NT2/D1 (cell line): Measurements from ENCODE around the gene TSSK3.
A peak's percentile ranks its signal among the peaks of the same experiment; 100 is the strongest.

Experiments used
- DNase-seq: peaks from one replicate; pipeline ENCODE4 v3.0.0-alpha.2; 2011; ENCODE audit warnings: low read depth, low spot score
- H3K27me3 ChIP-seq: 2 replicates; pipeline ENCODE4 v1.6.0; 2011; ENCODE audit warnings: mild to moderate bottlenecking; ENCODE audit not compliant: insufficient read length, insufficient read depth
- H3K36me3 ChIP-seq: 2 replicates; pipeline ENCODE4 v1.6.1; 2011; ENCODE audit warnings: mild to moderate bottlenecking, low read length, mixed read lengths; ENCODE audit not compliant: insufficient read depth, insufficient read length
- H3K4me1 ChIP-seq: 2 replicates; pipeline ENCODE4 v1.5.1; 2011; ENCODE audit not compliant: insufficient read depth, insufficient read length
- H3K4me3 ChIP-seq: 2 replicates; pipeline ENCODE4 v1.5.1; 2011; ENCODE audit warnings: low read depth; ENCODE audit not compliant: insufficient read length
- H3K9ac ChIP-seq: 2 replicates; pipeline ENCODE4 v1.6.0; 2011; ENCODE audit warnings: low read depth; ENCODE audit not compliant: insufficient read length
- H3K9me3 ChIP-seq: 2 replicates; pipeline ENCODE4 v1.5.1; 2011; ENCODE audit warnings: mild to moderate bottlenecking, low read length; ENCODE audit not compliant: insufficient read depth
- SUZ12 ChIP-seq: IDR thresholded peaks from 2 replicates; pipeline ENCODE4 v1.6.1; 2011; ENCODE audit not compliant: insufficient read length, insufficient read depth; ENCODE audit errors: extremely low read depth
- YY1 ChIP-seq: IDR thresholded peaks from 2 replicates; pipeline ENCODE4 v1.6.1; 2011; ENCODE audit not compliant: insufficient read length, insufficient read depth
- ZNF274 ChIP-seq: IDR thresholded peaks from 2 replicates; pipeline ENCODE4 v1.6.1; 2011; ENCODE audit warnings: mild to moderate bottlenecking, low read depth, low read length

TSSK3 gene

DNA sequence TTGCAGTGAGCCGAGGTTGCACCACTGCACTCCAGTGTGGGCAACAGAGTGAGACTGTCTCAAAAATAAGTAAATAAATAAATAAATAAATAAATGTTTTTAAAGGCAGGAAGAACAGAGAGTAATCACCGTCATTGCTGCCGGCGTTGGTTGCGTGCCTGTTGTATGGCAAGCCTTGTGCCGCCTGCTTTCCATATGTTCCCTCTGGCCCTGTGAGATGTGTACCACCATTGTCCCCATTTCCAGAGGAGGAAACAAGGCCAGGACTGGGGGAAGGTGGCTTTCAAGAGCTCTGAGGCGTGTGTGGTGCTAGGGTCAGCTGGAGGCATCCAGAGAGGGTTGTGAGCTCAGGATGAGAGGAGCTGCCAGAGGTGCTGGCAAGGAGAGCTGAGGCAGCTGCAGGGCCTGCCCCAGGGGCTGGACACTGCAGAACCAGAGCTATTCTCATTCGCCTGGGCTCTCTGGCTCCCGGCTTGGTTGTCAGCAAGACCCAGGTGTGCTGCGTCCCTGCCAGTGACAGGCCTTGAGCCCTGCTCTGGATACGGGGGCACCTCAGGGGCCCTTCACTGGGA lies 21.1 kb upstream of the TSSK3 start:
- no peak overlapping the region for H3K9ac ChIP-seq
- DNase-seq = no peak
- TF ChIP-seq SUZ12 (no peak), YY1 (no peak), ZNF274 (no peak)
- no peak overlapping the region for H3K4me3 ChIP-seq
- H3K36me3 ChIP-seq = no peaks in the 10 kb centered on the region
- peaks cover 33% of the 10 kb centered on the region for H3K4me1 ChIP-seq
- H3K27me3 ChIP-seq = peaks cover 10% of the 10 kb centered on the region
- no peaks in the 10 kb centered on the region for H3K9me3 ChIP-seq

DNA sequence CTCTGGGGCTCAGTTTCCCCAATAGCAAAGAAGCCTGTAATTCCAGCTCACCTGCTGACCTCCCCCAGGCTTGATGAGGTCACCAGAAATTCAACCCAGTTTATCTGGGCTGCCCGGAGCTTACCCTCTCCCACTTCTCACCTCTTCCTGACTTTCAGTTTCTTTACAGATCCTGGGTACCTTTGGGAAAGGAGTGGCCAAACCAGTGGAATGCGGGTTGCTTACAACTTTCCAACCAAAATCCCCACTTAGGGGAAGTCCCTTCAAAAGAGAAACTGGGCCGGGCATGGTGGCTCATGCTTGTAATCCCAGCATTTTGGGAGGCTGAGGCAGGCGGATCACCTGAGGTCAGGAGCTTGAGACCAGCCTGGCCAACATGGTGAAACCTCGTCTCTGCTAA lies 20.4 kb upstream of the TSSK3 start:
- Histone ChIP-seq H3K27me3 (peaks cover 4% of the 10 kb centered on the region), H3K4me1 (peaks cover 31% of the 10 kb centered on the region), H3K36me3 (no peaks in the 10 kb centered on the region), H3K9ac (no peak overlapping the region), H3K4me3 (no peak overlapping the region), H3K9me3 (no peaks in the 10 kb centered on the region)
- DNase-seq = no peak
- TF ChIP-seq YY1 (no peak), ZNF274 (no peak), SUZ12 (no peak)

DNA sequence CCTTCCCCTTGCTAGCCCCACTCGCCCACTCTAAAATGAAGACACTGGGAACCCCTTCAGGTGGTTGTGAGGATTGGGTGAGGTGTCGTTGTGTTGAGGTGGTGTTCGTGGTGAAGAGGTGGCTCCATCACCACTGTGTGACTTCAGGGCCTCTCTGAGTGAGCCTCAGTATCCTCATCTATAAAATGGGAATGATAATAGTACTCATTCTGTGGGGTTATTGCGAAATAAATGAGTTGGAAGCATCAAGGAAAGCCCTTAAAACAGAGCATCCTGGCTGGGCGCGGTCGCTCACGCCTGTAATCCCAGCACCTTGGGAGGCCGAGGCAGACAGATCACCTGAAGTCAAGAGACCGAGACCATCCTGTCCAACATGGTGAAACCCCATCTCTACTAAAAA lies 19.6 kb upstream of the TSSK3 start:
- Histone ChIP-seq H3K4me1 (peaks cover 30% of the 10 kb centered on the region), H3K9ac (no peak overlapping the region), H3K36me3 (no peaks in the 10 kb centered on the region), H3K9me3 (no peaks in the 10 kb centered on the region), H3K27me3 (peaks cover 2% of the 10 kb centered on the region), H3K4me3 (no peak overlapping the region)
- TF ChIP-seq ZNF274 (no peak), YY1 (no peak), SUZ12 (no peak)
- DNase-seq = no peak

DNA sequence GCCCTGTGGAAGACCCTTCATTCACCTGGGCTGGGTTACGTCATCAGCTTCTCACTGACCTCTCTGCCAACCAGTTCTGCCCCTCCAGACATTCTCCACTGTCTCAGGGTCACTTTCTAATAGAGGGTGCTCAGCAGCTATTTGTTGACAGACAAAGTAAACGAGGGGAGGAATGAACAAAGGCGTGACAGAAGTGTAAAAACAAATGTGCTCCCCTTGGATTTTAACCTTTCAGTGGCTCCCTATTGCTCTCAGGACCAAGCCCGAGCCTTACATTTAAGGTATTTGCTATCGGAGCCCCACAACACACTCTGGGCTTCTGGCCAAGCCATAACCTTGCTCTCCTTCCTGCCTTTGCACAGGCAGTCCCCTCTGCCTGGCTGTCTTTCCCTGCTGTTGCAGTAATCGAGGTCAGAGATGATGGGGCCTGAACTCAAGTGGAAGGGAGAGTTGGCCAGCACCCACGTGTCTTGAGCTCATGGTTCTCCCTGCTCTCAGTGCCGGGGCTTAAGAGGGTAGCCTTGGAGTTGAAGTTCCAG lies 17.0 kb upstream of the TSSK3 start:
- TF ChIP-seq ZNF274 = no peak
- TF ChIP-seq SUZ12 = no peak
- TF ChIP-seq YY1 = no peak
- Histone ChIP-seq H3K36me3 (no peaks in the 10 kb centered on the region), H3K4me1 (peaks cover 21% of the 10 kb centered on the region), H3K27me3 (peaks cover under 1% of the 10 kb centered on the region), H3K4me3 (no peak overlapping the region), H3K9me3 (peaks cover 6% of the 10 kb centered on the region; the same call in 1 of the 2 replicates), H3K9ac (no peak overlapping the region)
- no peak for DNase-seq

DNA sequence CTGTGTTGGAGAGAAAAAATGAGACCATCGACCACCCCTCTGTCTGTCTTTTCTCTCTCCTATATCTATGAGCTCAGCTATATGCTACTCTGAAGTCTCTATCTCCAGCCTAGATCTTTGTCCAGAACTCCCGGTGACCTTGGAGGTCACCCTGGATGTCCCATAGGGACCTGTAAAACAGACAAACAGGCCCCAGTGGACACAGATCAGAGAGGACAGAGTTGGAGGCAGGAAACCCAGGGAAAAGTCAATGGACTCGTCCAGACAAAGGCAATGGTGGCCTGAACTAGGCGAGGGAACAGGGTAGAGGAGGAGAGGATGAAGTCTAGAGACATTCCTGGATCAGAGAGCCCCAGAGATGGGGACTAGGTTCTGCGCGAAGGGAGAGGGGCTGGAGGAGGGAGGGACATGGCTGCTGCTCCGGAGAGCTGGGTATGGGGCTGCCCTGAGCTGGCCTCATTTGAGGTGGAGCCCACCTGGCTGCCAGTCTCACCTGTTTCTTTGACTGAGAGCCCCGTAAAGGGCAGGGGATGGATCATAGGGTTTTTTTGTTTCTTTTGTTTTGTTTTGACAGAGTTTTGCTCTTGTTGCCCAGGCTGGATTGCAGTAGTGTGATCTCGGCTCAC lies 15.7 kb upstream of the TSSK3 start:
- H3K4me1 ChIP-seq = peaks cover 16% of the 10 kb centered on the region
- TF ChIP-seq YY1 = no peak
- TF ChIP-seq ZNF274 = no peak
- TF ChIP-seq SUZ12 = no peak
- H3K9me3 ChIP-seq = peaks cover 12% of the 10 kb centered on the region; the same call in 1 of the 2 replicates
- no peaks in the 10 kb centered on the region for H3K36me3 ChIP-seq
- peaks cover 4% of the 10 kb centered on the region for H3K27me3 ChIP-seq
- H3K4me3 ChIP-seq = no peak overlapping the region
- DNase-seq = no peak
- no peak overlapping the region for H3K9ac ChIP-seq

DNA sequence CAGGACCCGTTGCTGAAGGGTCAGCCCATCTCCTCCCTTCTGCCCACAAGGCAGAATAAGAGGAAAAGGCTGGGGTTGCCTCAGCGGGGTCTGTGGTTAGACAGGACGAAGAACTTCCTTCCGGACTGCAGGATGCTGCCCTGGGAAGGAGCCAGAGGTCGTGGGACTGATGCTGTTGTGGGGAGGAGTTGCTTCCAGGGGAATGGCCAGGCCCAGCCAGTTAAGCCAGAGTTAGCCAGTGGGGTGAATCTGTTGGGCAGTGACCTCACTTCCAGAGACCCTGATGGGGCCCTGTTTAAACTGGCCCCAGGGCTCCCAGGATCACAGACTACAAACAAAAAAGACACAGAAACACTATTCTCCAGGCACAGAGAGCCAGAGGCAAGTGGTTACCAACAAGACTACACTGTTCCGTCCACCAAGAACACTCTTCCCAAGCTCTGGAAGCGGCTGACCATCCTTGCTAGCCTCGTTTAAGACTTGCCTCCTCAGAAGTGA lies 13.1 kb upstream of the TSSK3 start:
- H3K36me3 ChIP-seq = peaks cover 4% of the 10 kb centered on the region
- H3K9ac ChIP-seq = no peak overlapping the region
- TF ChIP-seq ZNF274 = no peak
- TF ChIP-seq YY1 = no peak
- no peak for TF ChIP-seq SUZ12
- no peak for DNase-seq
- no peak overlapping the region for H3K4me3 ChIP-seq
- peaks cover 12% of the 10 kb centered on the region; the same call in 1 of the 2 replicates for H3K9me3 ChIP-seq
- peaks cover 29% of the 10 kb centered on the region for H3K4me1 ChIP-seq
- H3K27me3 ChIP-seq = peaks cover 4% of the 10 kb centered on the region

DNA sequence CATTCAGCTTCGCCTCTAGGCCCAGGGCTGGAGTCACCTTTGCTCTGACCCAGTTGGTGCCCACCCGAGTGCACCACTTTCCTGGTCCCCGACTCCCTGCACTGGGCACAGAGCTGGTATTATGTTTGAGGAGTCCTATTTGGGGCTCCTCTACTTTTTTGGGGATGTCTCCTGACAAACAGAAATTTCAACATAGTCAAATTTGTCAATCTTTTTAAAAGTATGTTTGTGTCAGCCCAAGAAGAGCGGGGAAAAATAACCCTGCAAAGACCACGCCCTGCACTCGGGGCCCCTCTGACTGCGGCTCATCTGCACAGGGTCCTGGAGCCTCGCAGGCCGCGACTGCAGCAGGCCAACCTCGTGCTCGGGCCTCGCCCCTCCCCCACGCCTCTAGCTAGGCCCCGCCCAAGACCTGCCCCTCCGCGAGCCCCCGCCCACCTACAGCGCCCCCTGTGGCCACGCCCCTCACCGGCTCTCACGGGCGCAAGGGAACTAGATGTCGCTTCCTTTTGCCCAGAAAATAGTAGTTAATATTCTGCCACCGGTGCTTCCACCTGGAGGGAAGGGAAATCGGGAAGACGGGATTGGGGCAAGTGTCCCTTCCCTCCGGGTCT lies 11.4 kb upstream of the TSSK3 start:
- Histone ChIP-seq H3K9ac (peak overlapping the region; percentile 71), H3K4me3 (peak overlapping the region; percentile 53), H3K4me1 (peaks cover 27% of the 10 kb centered on the region), H3K27me3 (peaks cover 4% of the 10 kb centered on the region), H3K36me3 (peaks cover 17% of the 10 kb centered on the region), H3K9me3 (peaks cover 12% of the 10 kb centered on the region; the same call in 1 of the 2 replicates)
- peak; percentile 77 for DNase-seq
- TF ChIP-seq SUZ12 (no peak), ZNF274 (no peak), YY1 (no peak)
